H1 (cell line): ENCODE results near the gene OR52I2. TPM values are rescaled to one million over a fixed set of nuclear protein-coding genes. Genes with fewer than 3 reads are reported as not detected.

Experiments
- CREB1 ChIP-seq: IDR thresholded peaks from 2 replicates; pipeline ENCODE4 v1.6.1; 2012; ENCODE audit warnings: inconsistent platforms
- JUND ChIP-seq: IDR thresholded peaks from 2 replicates; pipeline ENCODE4 v1.6.1; 2011; ENCODE audit warnings: mild to moderate bottlenecking, improper control_type of control experiment, low read length
- TBP ChIP-seq: IDR thresholded peaks from 2 replicates; pipeline ENCODE4 v1.6.1; 2011; ENCODE audit warnings: low read depth, low read length, improper control_type of control experiment
- TCF12 ChIP-seq: IDR thresholded peaks from 2 replicates; pipeline ENCODE4 v1.6.1; 2011; ENCODE audit warnings: low read depth, mild to moderate bottlenecking, low read length
- polyA plus RNA-seq, 7 experiments: library from polyadenylated mRNA; depleted of rRNA in 3 of 7; stranded (reverse) in 5 of 7; unstranded in 2 of 7; fragments of >200 nt in 5 of 7; fragments of 200-250 nt in 2 of 7; gene quantifications; 1 replicate in 5 of 7; 2 replicates in 1 of 7; 4 replicates in 1 of 7; pipeline versions ENCODE4 v1.2.1 to v1.2.3, GENCODE V29; 2011 to 2013; ENCODE audit warnings: missing spikeins in 2 of 7, mixed read lengths in 2 of 7
- total RNA-seq: library from RNA; stranded (reverse); fragmentation: NEBNext Ultra II Directional; extraction: Animal tissue kit (Norgen Biotek cat#: 25700); gene quantifications from 2 replicates; pipeline ENCODE4 v1.2.1, GENCODE V29; 2021
- TF ChIP-seq, protein P1 (sequence below), 3 experiments: IDR thresholded peaks; 1 replicate in 2 of 3; 2 replicates in 1 of 3; pipeline versions ENCODE4 v1.5.1 to v1.6.1; 2011; ENCODE audit warnings: low read length in 3 of 3, mild to moderate bottlenecking in 3 of 3, inconsistent platforms in 2 of 3, low read depth in 1 of 3, moderate library complexity in 1 of 3; ENCODE audit not compliant: insufficient read depth in 1 of 3; ENCODE audit errors: control extremely low read depth in 1 of 3

Gene OR52I2
- total and polyA plus RNA-seq, 2 of the 8 experiments (the other 6 are each of a cell fraction or from before 2014, with no cell fraction given), result not detected

DNA sequence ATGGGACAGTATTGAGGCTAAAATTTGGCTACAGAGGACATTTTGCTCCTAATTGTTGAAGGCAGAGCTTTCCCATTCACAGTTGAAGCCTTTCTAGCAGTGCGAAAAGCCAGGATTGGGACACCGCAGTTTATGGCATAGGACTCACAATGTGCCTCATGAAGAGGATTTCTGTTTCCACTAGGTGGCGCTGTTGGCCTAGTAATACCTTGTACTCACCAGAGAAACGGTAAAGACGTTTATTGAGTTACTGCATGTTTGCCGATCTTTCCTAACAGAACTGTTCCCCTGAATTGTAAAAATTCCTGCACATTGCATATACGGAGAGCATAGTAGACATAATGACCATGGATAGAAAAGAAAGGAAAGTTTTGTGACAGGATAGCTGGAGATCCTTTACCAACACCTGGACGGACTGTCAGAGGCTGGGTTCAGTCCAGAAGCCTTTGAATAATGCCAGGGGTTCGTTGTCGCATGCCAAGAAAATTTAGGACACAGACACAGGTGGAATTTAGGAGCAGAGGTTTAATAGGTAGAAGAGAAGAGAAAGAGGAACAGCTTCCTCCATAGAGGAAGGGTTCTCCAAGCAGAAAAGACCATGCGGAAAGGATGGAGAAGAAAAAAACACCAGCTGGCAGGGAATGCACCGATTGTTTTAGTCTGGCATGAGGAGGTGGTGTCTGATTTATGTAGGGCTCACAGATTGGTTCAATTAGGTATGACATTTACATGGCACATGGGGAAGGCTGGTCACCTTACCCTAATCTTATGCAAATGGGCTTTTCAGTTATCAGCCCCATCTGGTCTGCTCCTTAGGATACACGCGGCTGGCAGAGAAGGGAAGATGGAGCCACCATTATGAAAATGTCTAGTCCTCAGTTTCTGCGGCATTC is 44.9 kb downstream of the OR52I2 start (continued):
- TF ChIP-seq, protein P1, sequence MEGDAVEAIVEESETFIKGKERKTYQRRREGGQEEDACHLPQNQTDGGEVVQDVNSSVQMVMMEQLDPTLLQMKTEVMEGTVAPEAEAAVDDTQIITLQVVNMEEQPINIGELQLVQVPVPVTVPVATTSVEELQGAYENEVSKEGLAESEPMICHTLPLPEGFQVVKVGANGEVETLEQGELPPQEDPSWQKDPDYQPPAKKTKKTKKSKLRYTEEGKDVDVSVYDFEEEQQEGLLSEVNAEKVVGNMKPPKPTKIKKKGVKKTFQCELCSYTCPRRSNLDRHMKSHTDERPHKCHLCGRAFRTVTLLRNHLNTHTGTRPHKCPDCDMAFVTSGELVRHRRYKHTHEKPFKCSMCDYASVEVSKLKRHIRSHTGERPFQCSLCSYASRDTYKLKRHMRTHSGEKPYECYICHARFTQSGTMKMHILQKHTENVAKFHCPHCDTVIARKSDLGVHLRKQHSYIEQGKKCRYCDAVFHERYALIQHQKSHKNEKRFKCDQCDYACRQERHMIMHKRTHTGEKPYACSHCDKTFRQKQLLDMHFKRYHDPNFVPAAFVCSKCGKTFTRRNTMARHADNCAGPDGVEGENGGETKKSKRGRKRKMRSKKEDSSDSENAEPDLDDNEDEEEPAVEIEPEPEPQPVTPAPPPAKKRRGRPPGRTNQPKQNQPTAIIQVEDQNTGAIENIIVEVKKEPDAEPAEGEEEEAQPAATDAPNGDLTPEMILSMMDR (IDR thresholded peaks at IDR 0.05; ENCODE audit: control extremely low read depth in 1 of 3, insufficient read depth in 1 of 3, low read depth in 1 of 3, low read length in 3 of 3), result peak; percentile 4 to 81 (median 65)
- TF ChIP-seq TCF12 (no peak), CREB1 (no peak), TBP (no peak), JUND (no peak)
